Omental fat pad (tissue), 4 donors: ENCODE measurements around the gene CENPO. TPM values are rescaled to one million over a fixed set of nuclear protein-coding genes. Genes with fewer than 3 reads are reported as not detected.

Experiments used
- ATAC-seq: fragments of 150-250 bp; one replicate; pipeline ENCODE4 v1.9.1; 2016; ENCODE audit warnings: mild to moderate bottlenecking, moderate library complexity; ENCODE audit not compliant: low FRiP score
- DNase-seq: peaks from one replicate; pipeline ENCODE4 v3.0.0-alpha.2; 2019; ENCODE audit warnings: low spot score
- CTCF ChIP-seq, 3 donors: fragments of 450-650 bp; IDR thresholded peaks; one replicate each; pipeline ENCODE4 v1.5.1; 2016 to 2017; ENCODE audit warnings: antibody characterized with exemption in 3 of 3, mild to moderate bottlenecking in 3 of 3, moderate library complexity in 2 of 3
- total RNA-seq, 4 donors: library from RNA; depleted of rRNA; stranded (reverse); fragments of >200 nt; gene quantifications; one replicate each; pipeline ENCODE4 v1.1.0, GENCODE V29; 2016

CENPO gene
- total RNA-seq, 4 donors from 2014 or later: 1.9 to 14.2 (median 6.1) TPM

- TF ChIP-seq CTCF (IDR thresholded peaks at IDR 0.05): no peak
- no peak for ATAC-seq
These were observed 61.9 kb downstream of the CENPO start for GRCh38 chr2:24855022-24855622.

GRCh38 chr2:24855726-24856125 is 62.5 kb downstream of the CENPO start:
- no peak for DNase-seq
- peak; percentile 86 for ATAC-seq
- no peak for TF ChIP-seq CTCF (IDR thresholded peaks at IDR 0.05)

More at GRCh38 chr2:24855022-24855622, 61.9 kb downstream of the CENPO start:
- no peak for DNase-seq

- DNase-seq (no peak), ATAC-seq (no peak)
- no peak for TF ChIP-seq CTCF (IDR thresholded peaks at IDR 0.05)
These were observed 63.6 kb downstream of the CENPO start for GRCh38 chr2:24856791-24857211.

- DNase-seq (no peak), ATAC-seq (no peak)
- TF ChIP-seq CTCF (IDR thresholded peaks at IDR 0.05): no peak
These were observed 64.5 kb downstream of the CENPO start for GRCh38 chr2:24857746-24858145.

GRCh38 chr2:24858996-24859395 is 65.8 kb downstream of the CENPO start:
- DNase-seq: no peak
- ATAC-seq: no peak
- TF ChIP-seq CTCF (IDR thresholded peaks at IDR 0.05): no peak

GRCh38 chr2:24859968-24860600 is 66.9 kb downstream of the CENPO start:
- no peak for TF ChIP-seq CTCF (IDR thresholded peaks at IDR 0.05)
- ATAC-seq: no peak

GRCh38 chr2:24860631-24861030 is 67.4 kb downstream of the CENPO start:
- DNase-seq: no peak
- TF ChIP-seq CTCF (IDR thresholded peaks at IDR 0.05): no peak
- ATAC-seq: no peak

More at GRCh38 chr2:24859968-24860600, 66.9 kb downstream of the CENPO start:
- DNase-seq: no peak
